CD4-positive, alpha-beta T cell (primary cell): ENCODE results near the gene HRC. TPM values are rescaled to one million over a fixed set of nuclear protein-coding genes. Genes with fewer than 3 reads are reported as not detected.

ENCODE experiments used
- ATAC-seq: fragments of 200-7000 bp; cut with Tn5 transposase; one replicate; pipeline ENCODE4 v1.10.0; 2022; ENCODE audit warnings: mild to moderate bottlenecking; ENCODE audit not compliant: poor library complexity
- CTCF ChIA-PET: fragments of 350-600 bp; sonication (Branson Sonifier 250); formaldehyde crosslinking; loops from one replicate; lab custom pipeline; 2021; ENCODE audit warnings: antibody characterized with exemption, inconsistent platforms; lab: Charles Lee
- POLR2A ChIA-PET: fragments of 350-600 bp; sonication (Branson Sonifier 250); formaldehyde crosslinking; loops from one replicate; lab custom pipeline; 2021; ENCODE audit warnings: antibody characterized with exemption, inconsistent platforms; lab: Charles Lee
- DNase-seq, 14 experiments: peaks; one replicate each; pipeline ENCODE4 v3.0.0-alpha.2; 2013 to 2020; ENCODE audit warnings: mixed read lengths in 2 of 14
- H3K27ac ChIP-seq, 2 donors: one replicate each; pipeline versions ENCODE4 v1.5.1 to v1.7.0; 2013; ENCODE audit warnings: low read length in 2 of 2, low read depth in 1 of 2, mild to moderate bottlenecking in 1 of 2
- H3K27me3 ChIP-seq, 2 experiments: 1 replicate in 1 of 2; 2 replicates in 1 of 2; pipeline versions ENCODE4 v1.6.1 to v1.7.0; 2013; ENCODE audit warnings: low read length in 2 of 2, control low read depth in 1 of 2, mild to moderate bottlenecking in 1 of 2, moderate library complexity in 1 of 2; ENCODE audit not compliant: insufficient read depth in 2 of 2, control insufficient read depth in 1 of 2
- H3K36me3 ChIP-seq: one replicate; pipeline ENCODE4 v1.6.1; 2013; ENCODE audit warnings: low read length, control low read depth; ENCODE audit not compliant: insufficient read depth
- H3K4me1 ChIP-seq: one replicate; pipeline ENCODE4 v1.6.1; 2013; ENCODE audit warnings: low read length, control low read depth; ENCODE audit not compliant: insufficient read depth
- H3K4me3 ChIP-seq: one replicate; pipeline ENCODE4 v1.5.1; 2013; ENCODE audit warnings: mild to moderate bottlenecking, low read length, moderate library complexity
- H3K9me3 ChIP-seq, 2 experiments: 1 replicate in 1 of 2; 2 replicates in 1 of 2; pipeline versions ENCODE4 v1.6.1 to v1.7.0; 2013; ENCODE audit warnings: low read length in 2 of 2, mild to moderate bottlenecking in 2 of 2, control low read depth in 1 of 2, moderate library complexity in 1 of 2; ENCODE audit not compliant: control insufficient read depth in 1 of 2, insufficient read depth in 1 of 2
- H3K27ac Mint-ChIP-seq: one replicate; pipeline ENCODE4 v1.8.0; 2020; ENCODE audit warnings: mixed read lengths
- H3K27me3 Mint-ChIP-seq: one replicate; pipeline ENCODE4 v1.8.0; 2021; ENCODE audit warnings: mixed read lengths
- H3K36me3 Mint-ChIP-seq: one replicate; pipeline ENCODE4 v1.8.0; 2021; ENCODE audit warnings: low read depth, mixed read lengths
- H3K4me1 Mint-ChIP-seq: one replicate; pipeline ENCODE4 v1.8.0; 2021; ENCODE audit warnings: low read depth, mixed read lengths
- H3K4me3 Mint-ChIP-seq: one replicate; pipeline ENCODE4 v1.8.0; 2020; ENCODE audit warnings: mild to moderate bottlenecking, mixed read lengths
- H3K9me3 Mint-ChIP-seq: one replicate; pipeline ENCODE4 v1.8.0; 2020; ENCODE audit warnings: mixed read lengths
- CTCF ChIP-seq: fragments of 200-600 bp; IDR thresholded peaks from one replicate; pipeline ENCODE4 v1.8.0; 2022; ENCODE audit warnings: antibody characterized with exemption, mild to moderate bottlenecking
- intact Hi-C, 2 experiments: fragments of 100-400 bp; cut with DNase I in 1 of 2; cut with micrococcal nuclease in 1 of 2; formaldehyde crosslinking; loops; one replicate each; pipeline versions ENCODE4 v1.15.1 to v1.9.0; 2023 to 2025; cut with DNase I, micrococcal nuclease
- total RNA-seq, 174 experiments: library from RNA in 2 of 174; stranded (reverse) in 2 of 174; gene quantifications; one replicate each; pipeline ENCODE4 v1.2.3 and lab custom pipeline; 2021 to 2026

The HRC gene
- total RNA-seq, 2 experiments from 2014 or later: not detected

GRCh38 chr19:49118565-49119410 lies 36.4 kb downstream of the HRC start, which contains the start of gene C19orf73:
Gene C19orf73 (minus strand): TSS chr19:49119143. CDS start chr19:49119022, 121 bp downstream.
- H3K4me1 ChIP-seq: peaks cover 45% of the 10 kb centered on the region
- POLR2A ChIA-PET: interaction anchor here (1.2 kb wide), 1 partner anchor 28 kb away, joined by 5 read pairs; no protein-coding TSS in a partner anchor
- H3K9me3 Mint-ChIP-seq: no peaks in the 10 kb centered on the region

GRCh38 chr19:49117677-49118564 lies 37.3 kb downstream of the HRC start:
- peak in 1 of 14 experiments; percentile 50 for DNase-seq
- intact Hi-C loops: loop anchor here in 1 of 2 experiments (5.0 to 10.0 kb wide), 2 partner anchors 481 to 643 kb away; partner anchors contain the start of gene DBP
- POLR2A ChIA-PET: interaction anchor here (0.8 to 1.4 kb wide), 2 partner anchors 11 to 124 kb away, joined by 3 to 5 read pairs; partner anchors contain the start of genes GYS1 and RUVBL2

More at GRCh38 chr19:49118565-49119410, 36.4 kb downstream of the HRC start, which contains the start of gene C19orf73:
- Mint-ChIP-seq H3K27me3 (no peaks in the 10 kb centered on the region), H3K4me3 (peak within 1 kb of the TSS; percentile 92), H3K36me3 (peaks cover 2% of the 10 kb centered on the region), H3K27ac (peak within 1 kb of the TSS; percentile 82), H3K4me1 (peaks cover 41% of the 10 kb centered on the region)
- intact Hi-C loops: loop anchor here in 1 of 2 experiments (1.0 to 10.0 kb wide), 3 partner anchors 10 to 644 kb away; partner anchors contain the start of gene DBP
- Histone ChIP-seq H3K9me3 (no peaks in the 10 kb centered on the region), H3K36me3 (no peaks in the 10 kb centered on the region), H3K27ac (peak within 1 kb of the TSS; percentile 89 to 92), H3K4me3 (peak within 1 kb of the TSS; percentile 69), H3K27me3 (no peaks in the 10 kb centered on the region)
- ATAC-seq: peak; percentile 78
- DNase-seq: peak; percentile 91 to 99 (median 95)
- TF ChIP-seq CTCF: peak; percentile 46
- CTCF ChIA-PET: interaction anchor here (1.5 to 3.1 kb wide), 4 partner anchors 9 to 21 kb away, joined by 3 to 9 read pairs (median 8); no protein-coding TSS in a partner anchor

More at GRCh38 chr19:49117677-49118564, 37.3 kb downstream of the HRC start:
- CTCF ChIA-PET: interaction anchor here (1.2 to 2.3 kb wide), 4 partner anchors 10 to 28 kb away, joined by 3 to 9 read pairs (median 7); no protein-coding TSS in a partner anchor
- Histone ChIP-seq H3K27me3 (no peaks in the 10 kb centered on the region), H3K9me3 (no peaks in the 10 kb centered on the region), H3K4me1 (peaks cover 52% of the 10 kb centered on the region), H3K27ac (peak overlapping the region; percentile 89 to 92), H3K4me3 (peak overlapping the region; percentile 69), H3K36me3 (no peaks in the 10 kb centered on the region)
- Mint-ChIP-seq H3K4me1 (peaks cover 48% of the 10 kb centered on the region), H3K36me3 (peaks cover 4% of the 10 kb centered on the region), H3K9me3 (no peaks in the 10 kb centered on the region), H3K4me3 (peak overlapping the region; percentile 92), H3K27ac (peak overlapping the region; percentile 82), H3K27me3 (no peaks in the 10 kb centered on the region)
- ATAC-seq: no peak
- no peak for TF ChIP-seq CTCF
